Endothelial cell of umbilical vein (primary cell): Measurements from ENCODE around the gene CNTN5. TPM values are rescaled to one million over a fixed set of nuclear protein-coding genes. Genes with fewer than 3 reads are reported as not detected.

ENCODE experiments used
- BruUV-seq: library from RNA; stranded (reverse); fragments of 400-500 nt; replicated peaks from 2 replicates; lab custom pipeline; 2021; lab: Mats Ljungman, UMichigan
- CTCF ChIA-PET: fragments of 300-600, 350-600 bp; sonication (Branson Sonifier 250); formaldehyde crosslinking; loops from one replicate; lab custom pipeline; 2021; ENCODE audit warnings: antibody characterized with exemption, inconsistent platforms; lab: Charles Lee
- POLR2A ChIA-PET: fragments of 300-600, 350-600 bp; sonication (Branson Sonifier 250); formaldehyde crosslinking; loops from one replicate; lab custom pipeline; 2021; ENCODE audit warnings: antibody characterized with exemption, inconsistent platforms; lab: Charles Lee
- DNase-seq: peaks from one replicate; pipeline ENCODE4 v3.0.0-alpha.2; 2011; ENCODE audit warnings: low read depth, low spot score
- FAIRE-seq: peaks from 2 replicates; lab custom pipeline; 2011; peaks lifted over from hg19 to GRCh38; lab: Jason Lieb, UNC
- H2AFZ ChIP-seq: 2 replicates; pipeline ENCODE4 v1.6.0; 2012; ENCODE audit warnings: low read depth, low read length, control low read depth, inconsistent platforms
- H3K27ac ChIP-seq: 2 replicates; pipeline ENCODE4 v1.5.1; 2011; ENCODE audit warnings: low read depth, mild to moderate bottlenecking, control low read depth, low read length, moderate library complexity; ENCODE audit not compliant: insufficient read depth
- H3K27me3 ChIP-seq, 2 experiments: 2 replicates each; pipeline versions ENCODE4 v1.6.0 to v1.6.1; 2011; ENCODE audit warnings: low read length in 2 of 2, mixed read lengths in 1 of 2; ENCODE audit not compliant: control insufficient read depth in 2 of 2, insufficient read depth in 2 of 2
- H3K36me3 ChIP-seq, 2 experiments: 2 replicates in 1 of 2; 3 replicates in 1 of 2; pipeline ENCODE4 v1.5.1; 2011; ENCODE audit warnings: low read length in 2 of 2, mild to moderate bottlenecking in 1 of 2, moderate library complexity in 1 of 2; ENCODE audit not compliant: control insufficient read depth in 2 of 2, insufficient read depth in 2 of 2; ENCODE audit errors: extremely low read depth in 1 of 2
- H3K4me1 ChIP-seq: 3 replicates; pipeline ENCODE4 v1.5.1; 2011; ENCODE audit warnings: mild to moderate bottlenecking, low read length; ENCODE audit not compliant: control insufficient read depth, insufficient read depth; ENCODE audit errors: extremely low read depth
- H3K4me2 ChIP-seq: 2 replicates; pipeline ENCODE4 v1.6.1; 2011; ENCODE audit warnings: low read length, control low read depth, mixed read lengths; ENCODE audit not compliant: insufficient read depth
- H3K4me3 ChIP-seq, 3 experiments: fragments of 200-600 bp in 1 of 3; sonication (generic), shearing (Covaris generic) in 1 of 3; replicated peaks in 1 of 3; 2 replicates each; pipeline ENCODE4 v1.5.1; 2011 to 2016; ENCODE audit warnings: control low read depth in 3 of 3, low read length in 3 of 3, mild to moderate bottlenecking in 2 of 3, inconsistent platforms in 1 of 3, low read depth in 1 of 3, moderate library complexity in 1 of 3; ENCODE audit not compliant: insufficient read depth in 1 of 3
- H3K79me2 ChIP-seq: 2 replicates; pipeline ENCODE4 v1.6.0; 2012; ENCODE audit warnings: low read length, inconsistent platforms; ENCODE audit not compliant: control insufficient read depth, insufficient read depth
- H3K9ac ChIP-seq: replicated peaks from 2 replicates; pipeline ENCODE3; 2011; ENCODE audit warnings: low read length, control low read depth; ENCODE audit not compliant: insufficient read depth; ENCODE audit errors: extremely low read depth
- H3K9me1 ChIP-seq: replicated peaks from 3 replicates; pipeline ENCODE4 v1.6.0; 2011; ENCODE audit warnings: mild to moderate bottlenecking, low read length; ENCODE audit not compliant: control insufficient read depth, insufficient read depth; ENCODE audit errors: extremely low read depth
- H3K9me3 ChIP-seq: replicated peaks from 2 replicates; pipeline ENCODE4 v1.5.1; 2012; ENCODE audit warnings: low read length, inconsistent platforms; ENCODE audit not compliant: control insufficient read depth, insufficient read depth
- H4K20me1 ChIP-seq: replicated peaks from 2 replicates; pipeline ENCODE3; 2011; ENCODE audit warnings: mild to moderate bottlenecking, low read length; ENCODE audit not compliant: control insufficient read depth, insufficient read depth; ENCODE audit errors: extremely low read depth
- EZH2 ChIP-seq: IDR thresholded peaks from 2 replicates; pipeline ENCODE4 v1.6.1; 2012; ENCODE audit warnings: borderline replicate concordance, low read depth, mild to moderate bottlenecking, moderate library complexity, low read length, inconsistent platforms; ENCODE audit not compliant: severe bottlenecking
- FOS ChIP-seq: IDR thresholded peaks from 2 replicates; pipeline ENCODE4 v1.6.1; 2011; ENCODE audit warnings: mild to moderate bottlenecking, low read length, moderate library complexity, borderline replicate concordance; ENCODE audit not compliant: insufficient read depth
- GATA2 ChIP-seq: IDR thresholded peaks from 2 replicates; pipeline ENCODE4 v1.7.0; 2011; ENCODE audit warnings: low read depth, mild to moderate bottlenecking, moderate library complexity, mixed read lengths, low read length; ENCODE audit not compliant: insufficient read length, insufficient read depth
- JUN ChIP-seq: IDR thresholded peaks from 2 replicates; pipeline ENCODE4 v1.6.1; 2011; ENCODE audit warnings: borderline replicate concordance, low read depth; ENCODE audit not compliant: insufficient read length, insufficient read depth
- MAX ChIP-seq: IDR thresholded peaks from 2 replicates; pipeline ENCODE4 v1.6.1; 2011; ENCODE audit not compliant: insufficient read depth, insufficient read length
- MYC ChIP-seq: IDR thresholded peaks from one replicate; pipeline ENCODE4 v1.6.1; 2011; ENCODE audit warnings: mild to moderate bottlenecking, low read depth, low read length
- POLR2A ChIP-seq: IDR thresholded peaks from 2 replicates; pipeline ENCODE4 v1.6.1; 2012; ENCODE audit warnings: low read depth, mild to moderate bottlenecking, control low read depth, low read length
- POLR2AphosphoS5 ChIP-seq: IDR thresholded peaks from 2 replicates; pipeline ENCODE4 v1.6.1; 2012; ENCODE audit warnings: low read depth, mild to moderate bottlenecking, control low read depth, low read length, moderate library complexity; ENCODE audit not compliant: insufficient read depth
- dilution Hi-C: fragments of 300-500 bp; cut with MboI; formaldehyde crosslinking; loops from one replicate; pipeline ENCODE4 v1.15.0; 2019; ENCODE audit warnings: low sequenced_read_pairs; ENCODE audit not compliant: extremely low pct_ligation_motif_present
- intact Hi-C: fragments of 100-400 bp; cut with micrococcal nuclease; formaldehyde crosslinking; loops from one replicate; pipeline ENCODE4 v1.10.0; 2022
- polyA plus RNA-seq, 4 experiments: library from polyadenylated mRNA; depleted of rRNA in 3 of 4; stranded (reverse) in 3 of 4; unstranded in 1 of 4; fragments of >200 nt; gene quantifications; 2 replicates each; pipeline versions ENCODE4 v1.2.1 to v1.2.3, GENCODE V29; 2011 to 2012; ENCODE audit warnings: missing spikeins in 1 of 4
- total RNA-seq: library from RNA; stranded (reverse); gene quantifications from 2 replicates; pipeline ENCODE4 v1.2.3, GENCODE V29; 2021
- TF ChIP-seq, protein P1 (sequence below), 2 donors: IDR thresholded peaks; 1 replicate in 1 of 2; 2 replicates in 1 of 2; pipeline ENCODE4 v1.5.1; 2011; ENCODE audit warnings: low read length in 2 of 2, mild to moderate bottlenecking in 2 of 2, moderate library complexity in 2 of 2, control low read depth in 1 of 2, inconsistent platforms in 1 of 2, low read depth in 1 of 2; ENCODE audit not compliant: insufficient read depth in 1 of 2; ENCODE audit errors: extremely low read depth in 1 of 2

CNTN5 gene
- total and polyA plus RNA-seq, 2 donors (not counting 3 experiments of a cell fraction or from before 2014, with no cell fraction given): not detected

DNA sequence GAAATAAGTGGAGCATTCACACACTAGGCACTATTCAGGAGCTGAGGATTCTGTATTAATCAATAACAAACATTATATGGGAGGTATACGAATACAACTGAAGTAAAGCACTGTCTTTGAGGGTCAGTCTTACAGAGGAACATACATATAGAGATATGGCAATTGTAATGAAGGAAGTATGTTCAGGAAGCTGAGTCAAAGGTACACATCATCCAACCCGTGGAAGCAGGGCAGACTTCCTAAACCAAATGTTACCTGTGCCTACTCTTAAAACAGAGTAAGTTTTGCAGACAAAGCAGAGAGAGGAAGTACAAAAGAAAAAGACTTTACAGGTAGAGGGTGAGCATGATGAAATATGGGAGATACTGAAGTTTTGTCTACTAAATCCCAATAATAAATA, 1185.2 kb downstream of the CNTN5 start:
- Histone ChIP-seq H3K27ac (no peak overlapping the region), H3K9ac (no peak overlapping the region), H3K9me3 (peaks cover 4% of the 10 kb centered on the region), H3K79me2 (no peaks in the 10 kb centered on the region), H3K27me3 (no peaks in the 10 kb centered on the region), H3K4me1 (no peaks in the 10 kb centered on the region), H4K20me1 (no peaks in the 10 kb centered on the region), H3K36me3 (no peaks in the 10 kb centered on the region), H2AFZ (no peak overlapping the region), H3K4me3 (no peak overlapping the region), H3K4me2 (no peak overlapping the region), H3K9me1 (no peaks in the 10 kb centered on the region)
- intact Hi-C loops (no loop called here), dilution Hi-C loops (no loop called here)
- FAIRE-seq (no peak), DNase-seq (no peak)
- ChIA-PET CTCF (no interaction called here), POLR2A (no interaction called here)
- no TSS peak for BruUV-seq
- TF ChIP-seq POLR2AphosphoS5: no peak
- TF ChIP-seq EZH2: no peak
- no peak for TF ChIP-seq MYC
- no peak for TF ChIP-seq MAX
- TF ChIP-seq FOS: no peak
- TF ChIP-seq POLR2A: no peak
- no peak for TF ChIP-seq JUN
- no peak for TF ChIP-seq GATA2
- TF ChIP-seq, protein P1, sequence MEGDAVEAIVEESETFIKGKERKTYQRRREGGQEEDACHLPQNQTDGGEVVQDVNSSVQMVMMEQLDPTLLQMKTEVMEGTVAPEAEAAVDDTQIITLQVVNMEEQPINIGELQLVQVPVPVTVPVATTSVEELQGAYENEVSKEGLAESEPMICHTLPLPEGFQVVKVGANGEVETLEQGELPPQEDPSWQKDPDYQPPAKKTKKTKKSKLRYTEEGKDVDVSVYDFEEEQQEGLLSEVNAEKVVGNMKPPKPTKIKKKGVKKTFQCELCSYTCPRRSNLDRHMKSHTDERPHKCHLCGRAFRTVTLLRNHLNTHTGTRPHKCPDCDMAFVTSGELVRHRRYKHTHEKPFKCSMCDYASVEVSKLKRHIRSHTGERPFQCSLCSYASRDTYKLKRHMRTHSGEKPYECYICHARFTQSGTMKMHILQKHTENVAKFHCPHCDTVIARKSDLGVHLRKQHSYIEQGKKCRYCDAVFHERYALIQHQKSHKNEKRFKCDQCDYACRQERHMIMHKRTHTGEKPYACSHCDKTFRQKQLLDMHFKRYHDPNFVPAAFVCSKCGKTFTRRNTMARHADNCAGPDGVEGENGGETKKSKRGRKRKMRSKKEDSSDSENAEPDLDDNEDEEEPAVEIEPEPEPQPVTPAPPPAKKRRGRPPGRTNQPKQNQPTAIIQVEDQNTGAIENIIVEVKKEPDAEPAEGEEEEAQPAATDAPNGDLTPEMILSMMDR (IDR thresholded peaks at IDR 0.05; ENCODE audit: extremely low read depth in 1 of 2, insufficient read depth in 1 of 2, low read depth in 1 of 2, low read length in 2 of 2): no peak
